ENCODE data around the gene OR56A1. TPM values are rescaled to one million over a fixed set of nuclear protein-coding genes. Genes with fewer than 3 reads are reported as not detected.
"Not testable (repeated sequence)": the region's sequence is repeated elsewhere in the genome, so short reads cannot be mapped to it uniquely, and the experiment has no call there.

OR56A1 gene
- polyA plus RNA-seq (ENCODE audit: insufficient read length in 4 of 4), result under 1 TPM in 1 of 4 donors, not detected in 3; under 0.01 TPM

GRCh38 chr11:6030708-6031405 lies at the start of gene OR56A1:
Gene OR56A1, minus strand, starts transcription at chr11:6030758. Its CDS starts 3,066 bp downstream, at chr11:6027692.
- no peak for DNase-seq (ENCODE audit: low read depth in 4 of 4, low spot score in 3 of 4)

GRCh38 chr11:6079463-6079862 lies 48.9 kb upstream of the OR56A1 start:
- no peak for DNase-seq (ENCODE audit: low read depth in 4 of 4, low spot score in 3 of 4)

- DNase-seq (ENCODE audit: low read depth in 4 of 4, low spot score in 3 of 4), result no peak
These were observed 47.2 kb upstream of the OR56A1 start for GRCh38 chr11:6077723-6078122.

GRCh38 chr11:6076443-6076842 lies 45.9 kb upstream of the OR56A1 start:
- DNase-seq (ENCODE audit: low read depth in 4 of 4, low spot score in 3 of 4), result not testable (repeated sequence)

GRCh38 chr11:6067502-6067901 lies 36.9 kb upstream of the OR56A1 start:
- DNase-seq (ENCODE audit: low read depth in 4 of 4, low spot score in 3 of 4), result no peak

GRCh38 chr11:6062691-6063358 lies 32.3 kb upstream of the OR56A1 start:
- no peak for DNase-seq (ENCODE audit: low read depth in 4 of 4, low spot score in 3 of 4)

GRCh38 chr11:6061475-6061874 lies 30.9 kb upstream of the OR56A1 start:
- no peak for DNase-seq (ENCODE audit: low read depth in 4 of 4, low spot score in 3 of 4)

GRCh38 chr11:6057452-6057851 lies 26.9 kb upstream of the OR56A1 start:
- DNase-seq (ENCODE audit: low read depth in 4 of 4, low spot score in 3 of 4), result no peak

- no peak for DNase-seq (ENCODE audit: low read depth in 4 of 4, low spot score in 3 of 4)
These were observed 25.0 kb upstream of the OR56A1 start for GRCh38 chr11:6055569-6055968.

GRCh38 chr11:6052374-6052773 lies 21.8 kb upstream of the OR56A1 start:
- DNase-seq (ENCODE audit: low read depth in 4 of 4, low spot score in 3 of 4), result no peak

GRCh38 chr11:6040874-6041273 lies 10.3 kb upstream of the OR56A1 start:
- DNase-seq (ENCODE audit: low read depth in 4 of 4, low spot score in 3 of 4), result no peak

GRCh38 chr11:6027501-6027900 lies 3.1 kb downstream of the OR56A1 start:
- no peak for DNase-seq (ENCODE audit: low read depth in 4 of 4, low spot score in 3 of 4)

- no peak for DNase-seq (ENCODE audit: low read depth in 4 of 4, low spot score in 3 of 4)
These were observed 5.5 kb downstream of the OR56A1 start for GRCh38 chr11:6025056-6025455.

- peak; percentile 4 to 20 (median 7) for DNase-seq (ENCODE audit: low read depth in 4 of 4, low spot score in 3 of 4)
These were observed 7.6 kb downstream of the OR56A1 start for GRCh38 chr11:6022956-6023355.

- DNase-seq (ENCODE audit: low read depth in 4 of 4, low spot score in 3 of 4), result no peak
These were observed 17.5 kb downstream of the OR56A1 start for GRCh38 chr11:6013042-6013441.

- DNase-seq (ENCODE audit: low read depth in 4 of 4, low spot score in 3 of 4), result no peak
These were observed 18.4 kb downstream of the OR56A1 start for GRCh38 chr11:6012035-6012668.

- DNase-seq (ENCODE audit: low read depth in 4 of 4, low spot score in 3 of 4), result no peak
These were observed 23.7 kb downstream of the OR56A1 start, which contains the start of gene OR56A4 for GRCh38 chr11:6006846-6007245. Gene OR56A4, minus strand, starts transcription at chr11:6006946. Its CDS starts 3,954 bp downstream, at chr11:6002992.

GRCh38 chr11:6006395-6006794 lies 24.2 kb downstream of the OR56A1 start:
- DNase-seq (ENCODE audit: low read depth in 4 of 4, low spot score in 3 of 4), result no peak

GRCh38 chr11:6002202-6002699 lies 28.3 kb downstream of the OR56A1 start:
- DNase-seq (ENCODE audit: low read depth in 4 of 4, low spot score in 3 of 4), result no peak

- DNase-seq (ENCODE audit: low read depth in 4 of 4, low spot score in 3 of 4), result no peak
These were observed 35.8 kb downstream of the OR56A1 start for GRCh38 chr11:5994791-5995190.

GRCh38 chr11:5992604-5993251 lies 37.8 kb downstream of the OR56A1 start:
- DNase-seq (ENCODE audit: low read depth in 4 of 4, low spot score in 3 of 4), result no peak

Data from right renal pelvis (tissue), 4 donors.